Fibroblast of skin of left quadriceps (primary cell): ENCODE data around the gene TMA7.

Experiments used
- DNase-seq, 2 experiments: peaks; one replicate each; pipeline ENCODE4 v3.0.0-alpha.2; 2013; ENCODE audit warnings: low read depth in 2 of 2

TMA7 gene

DNA sequence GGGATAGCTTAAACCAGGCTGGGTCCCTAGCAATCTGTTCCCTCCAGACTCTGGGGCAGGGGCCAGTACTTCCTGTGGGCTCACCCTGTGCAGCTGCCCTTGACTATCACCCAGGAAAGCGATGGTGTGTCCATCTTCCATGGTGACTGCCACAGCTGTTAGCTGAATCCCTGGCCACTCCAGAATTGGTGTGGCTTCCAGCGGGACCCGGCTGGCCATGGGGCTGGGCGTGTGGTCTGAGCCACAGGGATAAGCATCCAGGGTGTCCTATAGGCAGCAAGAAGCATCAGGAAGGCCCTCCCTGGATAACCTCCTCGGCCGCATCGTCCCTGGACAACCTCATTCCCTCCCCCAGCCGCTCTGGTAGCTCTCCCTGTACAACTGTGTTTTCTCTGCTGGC is 17.4 kb upstream of the TMA7 start:
- DNase-seq = no peak

DNA sequence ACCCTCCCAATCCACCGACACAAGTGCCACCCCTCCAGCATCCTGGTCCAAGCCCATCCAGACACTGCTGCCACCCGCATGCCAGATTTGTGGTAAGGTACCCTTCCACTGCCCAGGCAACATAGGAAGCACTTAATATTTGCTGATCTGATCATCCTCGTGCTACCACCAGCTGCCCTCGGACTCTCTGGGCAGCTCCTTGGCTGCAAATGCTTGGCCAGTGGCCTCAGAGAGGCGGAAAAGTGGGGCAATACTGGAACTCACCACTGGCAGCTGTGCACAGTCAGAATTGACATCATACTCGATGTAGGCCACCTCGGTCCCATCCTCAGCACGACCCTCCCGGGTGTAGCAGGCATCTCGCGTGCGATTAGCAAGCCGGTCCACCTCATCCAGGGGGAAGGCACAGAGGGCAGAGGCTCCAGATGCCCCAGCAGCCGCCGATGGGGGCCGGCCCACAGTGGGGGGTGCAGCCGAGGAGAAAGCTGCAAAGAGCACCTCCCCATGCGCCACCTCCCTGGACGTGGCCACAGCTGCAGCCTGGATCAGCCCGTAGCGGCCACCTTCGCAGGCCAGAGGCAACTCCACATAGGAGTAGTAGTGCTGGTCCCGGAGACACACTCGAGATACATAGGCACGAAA is 16.7 kb upstream of the TMA7 start:
- no peak for DNase-seq

DNA sequence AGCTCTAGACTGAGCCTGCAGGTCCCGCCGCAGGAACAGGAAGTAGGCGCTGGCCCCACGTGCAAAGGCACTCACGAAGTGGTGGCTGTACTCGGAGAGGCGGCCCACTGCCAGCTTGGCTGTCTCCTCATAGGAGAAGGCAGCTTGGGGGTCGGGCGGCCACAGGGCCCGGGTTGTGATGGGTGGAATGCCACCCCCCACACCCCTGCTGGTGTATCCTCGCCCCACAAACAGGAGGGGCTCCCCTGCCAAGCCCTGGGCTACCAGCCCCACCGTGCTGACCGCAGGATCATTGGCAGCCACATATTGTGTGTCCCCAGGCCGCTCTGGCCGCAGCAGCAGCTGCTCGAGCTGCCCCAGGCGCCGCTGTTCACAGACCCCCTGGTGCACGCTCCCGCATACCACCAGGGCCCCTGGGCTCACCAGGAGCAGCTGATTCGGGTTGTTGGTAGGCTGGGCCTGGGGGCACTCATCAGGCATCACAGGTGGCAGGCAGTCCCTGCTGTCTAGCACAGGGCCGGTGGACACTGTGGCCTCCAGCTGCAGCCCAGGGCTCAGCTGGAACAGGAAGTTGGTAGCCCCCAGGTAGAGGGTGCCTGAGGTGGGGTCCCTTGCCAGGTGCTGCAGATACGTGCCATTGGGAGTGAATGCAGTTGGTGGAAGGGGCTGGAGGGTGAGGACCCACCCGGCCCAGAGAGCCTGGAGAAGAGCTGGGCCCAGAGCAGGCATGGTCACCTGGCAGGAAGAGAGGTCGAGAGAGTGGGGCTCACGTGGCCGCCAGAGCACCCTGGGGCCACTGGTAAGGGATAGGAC is 16.0 kb upstream of the TMA7 start:
- DNase-seq = no peak

DNA sequence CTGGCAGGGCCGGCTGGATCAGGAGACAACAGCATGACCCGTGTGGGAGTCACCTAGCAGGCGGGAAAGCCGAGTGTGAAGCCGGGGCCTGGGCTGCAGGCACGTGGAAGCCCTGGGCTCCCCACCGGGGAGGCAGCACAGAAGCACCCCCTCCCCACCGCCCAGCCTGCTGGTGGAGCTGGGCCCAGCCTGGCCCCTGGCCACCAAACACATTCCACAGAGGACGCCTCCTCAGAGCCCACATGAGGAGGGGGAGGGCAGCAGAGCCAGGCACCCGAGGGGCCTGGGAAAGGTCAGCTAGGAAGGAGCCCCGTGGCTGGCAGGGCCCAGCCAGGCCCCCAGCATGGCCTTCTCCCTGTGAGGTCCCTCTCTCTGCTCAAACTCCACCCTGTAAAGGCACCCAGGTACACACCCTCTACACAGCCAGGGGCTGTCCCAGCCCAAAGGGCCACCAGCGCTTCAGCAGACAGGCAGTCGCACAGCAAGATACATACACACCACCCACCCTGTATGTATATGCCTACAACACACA is 14.7 kb upstream of the TMA7 start:
- no peak for DNase-seq

DNA sequence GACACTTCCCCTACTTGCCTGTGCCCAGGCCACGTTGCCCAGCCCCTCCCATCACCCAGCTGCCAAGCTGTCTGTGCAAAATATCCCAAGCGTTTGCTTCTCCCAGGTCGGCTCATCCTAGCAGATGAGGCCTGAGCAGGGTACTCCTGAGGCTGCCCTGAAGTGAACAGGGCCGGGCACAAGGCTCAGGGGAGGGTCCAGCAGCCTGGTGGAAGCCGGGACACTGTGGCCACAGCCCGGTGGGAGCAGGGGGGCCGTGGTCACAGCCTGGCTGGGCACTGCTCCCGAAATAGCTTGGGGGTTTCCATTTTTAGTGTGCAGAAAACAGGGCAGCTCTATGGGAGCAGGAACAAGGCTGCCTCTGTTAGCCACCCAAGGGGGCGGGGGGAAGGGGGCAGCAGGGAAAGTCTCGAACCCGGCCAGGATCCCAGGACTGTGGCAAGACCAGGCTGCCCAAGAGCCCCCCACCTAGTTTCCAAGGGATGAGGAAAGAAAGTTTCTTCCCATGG is 13.6 kb upstream of the TMA7 start:
- DNase-seq = no peak

DNA sequence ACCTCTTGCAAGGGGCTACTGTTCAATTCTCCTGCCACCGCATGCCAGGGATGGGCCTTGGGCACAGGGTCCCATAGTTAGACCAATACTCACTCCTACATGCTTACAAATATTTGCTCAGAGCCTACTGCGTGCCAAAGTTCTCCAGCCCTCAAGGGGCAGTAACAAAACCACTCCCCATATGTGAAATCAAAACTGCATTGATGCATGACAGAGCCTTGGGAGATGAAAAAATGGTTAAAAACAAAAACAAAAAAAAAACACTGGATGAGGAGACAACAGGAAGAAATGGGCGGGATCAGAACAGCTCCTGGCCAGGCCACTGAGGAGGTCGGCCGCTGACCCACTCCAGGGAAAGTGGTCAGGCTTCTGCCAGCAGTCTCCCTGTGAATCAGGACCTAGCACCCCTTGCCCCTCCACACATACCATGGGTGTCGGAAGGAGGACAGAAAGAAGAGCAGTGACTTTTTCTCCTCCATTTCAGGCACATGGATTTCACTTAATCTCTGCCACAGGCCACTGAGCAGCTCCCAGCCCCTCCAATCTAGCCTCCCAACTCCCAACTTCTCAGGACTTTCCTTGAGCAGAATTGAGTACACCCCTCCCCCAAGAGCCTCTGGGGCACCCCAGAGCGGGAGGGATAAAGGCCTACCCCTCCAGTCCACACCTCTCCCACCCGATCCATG is 13.0 kb upstream of the TMA7 start:
- no peak for DNase-seq

DNA sequence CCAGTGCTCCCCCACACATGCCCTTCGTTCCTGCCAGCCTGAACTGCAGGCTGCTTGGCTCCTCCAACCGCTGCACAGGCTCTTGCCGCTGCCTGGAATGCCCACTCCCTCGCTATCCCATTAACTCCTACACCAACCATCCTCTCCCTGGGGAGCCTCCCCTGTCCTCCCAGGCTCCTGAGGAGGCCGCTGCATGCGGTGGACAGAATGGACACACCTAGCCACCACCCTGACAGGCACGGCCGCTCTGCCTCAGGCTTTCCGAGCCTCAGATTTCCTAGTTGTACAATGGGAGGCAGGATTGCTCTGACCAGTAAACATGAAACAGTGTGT is 12.5 kb upstream of the TMA7 start:
- DNase-seq = no peak

DNA sequence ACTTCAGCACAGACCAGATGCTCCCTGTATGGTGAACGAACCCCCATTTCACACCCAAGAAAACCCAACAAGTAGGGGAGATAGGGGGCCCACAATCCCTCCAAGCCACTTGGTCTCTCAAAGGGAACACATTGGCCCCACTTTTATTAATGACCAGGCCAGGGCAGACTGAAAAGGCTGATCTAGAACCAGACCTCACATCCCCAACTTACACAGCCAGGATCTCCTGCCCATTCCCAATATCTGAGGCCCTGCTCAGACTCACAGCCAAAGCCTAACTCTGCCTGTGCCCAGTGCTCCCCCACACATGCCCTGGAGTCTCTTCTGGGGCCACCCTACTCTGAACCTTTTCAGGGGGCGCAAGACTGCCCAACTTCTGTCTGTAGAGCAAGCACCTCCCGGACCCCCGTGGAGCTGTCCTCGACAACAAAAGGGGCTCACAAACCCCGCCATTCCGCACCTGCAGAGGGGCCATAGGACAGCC is 11.9 kb upstream of the TMA7 start:
- DNase-seq = no peak

DNA sequence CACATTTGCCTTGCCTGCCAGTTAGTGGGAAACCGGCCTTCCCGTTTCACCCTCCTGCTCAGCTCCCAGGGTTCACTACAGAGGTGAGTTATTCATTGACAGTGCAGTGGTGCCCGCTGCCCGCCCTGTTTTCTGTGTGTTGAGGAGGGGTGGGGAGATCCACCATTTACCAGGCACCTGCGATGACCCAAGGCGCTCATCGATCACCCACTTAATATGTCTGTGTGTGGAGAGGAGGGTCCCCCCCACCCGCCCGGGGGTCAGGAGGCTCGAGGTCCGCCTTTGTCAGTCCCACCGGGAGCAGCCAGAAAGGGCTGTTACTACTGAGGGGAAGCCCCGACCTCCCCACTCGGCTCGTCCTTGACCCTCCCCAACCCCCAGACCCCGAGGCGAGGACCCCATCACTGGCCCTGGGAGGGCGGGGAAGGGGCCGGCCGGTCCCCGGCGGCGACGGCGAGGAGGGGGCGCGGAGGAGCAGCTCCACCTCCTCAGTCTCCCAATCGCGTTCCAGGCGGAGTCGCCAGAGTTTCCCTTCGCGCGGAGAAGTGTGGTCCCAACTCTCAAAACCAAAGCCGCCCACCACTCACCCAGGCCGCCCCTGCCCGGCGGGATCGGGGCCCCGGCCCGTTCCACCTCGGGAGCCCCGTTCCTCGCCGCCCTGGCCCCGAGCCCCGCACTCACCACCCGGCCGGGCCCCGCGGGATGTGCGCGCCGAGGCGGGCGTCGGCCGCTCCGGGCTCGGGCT is 11.3 kb upstream of the TMA7 start:
- no peak for DNase-seq

DNA sequence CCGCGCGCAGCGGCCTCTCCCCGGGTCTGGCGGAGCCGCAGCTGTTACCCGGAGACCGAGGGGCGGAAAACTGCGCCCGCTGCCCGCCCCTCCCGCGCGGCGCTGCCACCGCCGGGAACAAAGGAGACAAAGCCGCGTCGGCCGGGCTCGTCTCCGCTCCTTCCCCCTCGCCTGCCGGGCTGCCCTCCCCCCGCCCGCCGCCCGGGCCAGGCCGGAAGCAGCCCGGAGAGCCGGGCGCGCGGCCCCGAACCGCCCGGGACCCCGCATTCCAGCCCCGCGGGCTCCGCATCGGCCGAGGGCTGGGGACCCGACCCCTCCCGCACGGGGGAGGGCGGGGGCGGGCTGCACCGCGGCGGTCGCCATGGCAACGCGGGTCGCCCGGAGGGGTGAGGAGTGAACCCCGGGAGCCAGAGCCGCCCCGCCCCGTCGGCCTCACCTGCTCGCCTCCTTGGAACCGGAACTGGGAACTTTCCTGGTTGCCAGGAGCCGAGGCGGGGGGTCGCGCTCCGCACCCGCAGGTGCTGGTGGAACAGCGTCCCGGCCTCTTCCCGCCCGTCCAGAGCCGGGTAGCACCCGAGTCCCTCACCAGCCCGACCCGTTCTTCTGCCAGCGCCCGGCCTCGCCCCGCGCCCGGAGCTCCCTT is 10.6 kb upstream of the TMA7 start:
- no peak for DNase-seq

DNA sequence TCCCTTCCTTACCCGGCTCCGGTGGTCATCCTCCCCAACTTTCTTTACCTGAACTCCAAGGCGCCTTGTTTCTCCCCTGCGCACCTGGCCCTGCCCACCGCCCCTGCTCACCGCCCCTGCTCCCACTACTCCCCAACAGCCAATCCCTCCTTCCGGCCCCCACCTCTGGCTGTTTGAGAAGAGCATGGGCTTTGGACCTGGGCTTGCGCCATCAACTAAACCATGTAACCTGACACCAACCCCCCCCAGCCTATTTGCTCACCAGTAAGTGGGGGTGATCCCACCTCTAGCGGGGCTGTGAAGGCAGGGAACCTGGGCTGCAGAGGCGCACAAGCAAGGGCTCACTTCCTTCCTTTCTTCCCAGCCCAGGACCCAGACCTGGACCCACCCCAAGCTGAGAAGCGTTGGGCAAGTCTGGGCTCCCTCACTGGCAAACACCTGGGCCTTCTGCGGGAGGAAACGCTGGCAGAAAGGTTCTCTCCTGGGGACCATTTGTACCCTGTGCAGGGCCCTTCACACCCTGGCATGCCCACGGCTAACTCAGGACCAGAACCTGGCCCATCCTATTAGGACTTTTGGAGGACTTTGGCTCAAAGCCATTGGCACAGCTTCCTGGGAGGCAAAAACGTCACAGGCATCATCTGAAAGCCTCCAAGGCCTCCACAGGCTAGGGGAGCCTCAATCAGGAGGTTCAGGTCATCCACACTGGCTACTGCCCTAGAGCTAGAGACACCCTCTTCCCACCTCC is 9.9 kb upstream of the TMA7 start, which contains the start of gene PLXNB1:
TSS of gene PLXNB1 (minus strand) at position 127 of the 748 bp plus-strand sequence. CDS start 5,475 bp downstream, outside the sequence.
- DNase-seq = peak; percentile 31

DNA sequence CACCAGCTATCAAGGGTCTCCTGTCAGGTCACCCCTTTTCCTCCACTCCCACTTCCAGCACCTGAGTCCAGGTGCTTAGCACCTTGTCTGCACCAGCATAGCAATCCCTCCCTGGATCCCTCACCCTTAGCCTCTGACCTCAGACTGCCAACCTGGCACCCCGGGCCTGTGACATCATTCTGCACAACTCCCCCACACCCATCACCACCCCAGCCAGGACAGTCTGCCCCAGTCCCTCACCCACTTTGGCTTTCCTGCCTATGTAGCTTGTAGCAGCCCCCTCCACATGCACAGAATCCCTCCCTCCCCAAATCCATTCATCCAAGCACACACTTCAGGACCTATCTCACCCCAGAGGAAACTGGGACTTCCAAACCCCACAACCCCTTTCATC is 9.4 kb upstream of the TMA7 start:
- no peak for DNase-seq

DNA sequence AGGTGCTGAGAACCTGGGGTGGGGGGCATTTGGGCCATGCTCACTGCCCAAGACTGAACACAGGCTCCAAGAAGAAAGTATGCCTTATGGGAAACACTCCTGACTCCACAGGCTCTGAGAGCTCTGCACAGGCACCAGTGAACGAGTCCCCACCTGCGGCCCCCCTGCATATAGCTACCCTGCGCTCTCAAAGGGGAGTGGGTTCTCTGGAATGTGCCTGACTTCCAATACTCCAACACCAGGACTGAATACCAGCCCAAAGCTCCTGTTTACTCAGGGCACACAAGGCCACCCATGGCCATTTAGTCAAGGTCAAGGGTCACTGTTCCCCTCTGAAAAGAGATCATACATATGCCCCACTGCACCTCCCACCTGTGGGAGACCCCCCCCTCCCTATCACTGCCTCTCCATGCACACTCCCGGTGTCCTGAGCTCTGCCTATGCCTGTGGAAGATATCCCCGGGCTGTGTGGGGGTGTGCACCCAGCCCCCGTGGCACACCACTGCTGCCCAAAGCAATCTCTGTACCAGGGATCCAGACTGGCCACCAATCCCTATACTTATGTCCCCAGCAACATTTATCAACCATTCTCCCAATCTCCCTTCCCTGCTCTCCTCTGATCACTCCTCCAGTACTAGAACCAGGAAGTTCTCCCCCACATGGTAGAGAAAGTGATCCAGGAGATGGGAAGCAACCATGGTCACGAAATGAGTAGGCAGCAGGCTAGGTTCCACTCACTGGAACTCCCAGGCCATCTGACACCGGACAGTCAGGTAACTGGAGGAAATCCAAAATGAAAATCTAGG is 8.6 kb upstream of the TMA7 start:
- DNase-seq = no peak

DNA sequence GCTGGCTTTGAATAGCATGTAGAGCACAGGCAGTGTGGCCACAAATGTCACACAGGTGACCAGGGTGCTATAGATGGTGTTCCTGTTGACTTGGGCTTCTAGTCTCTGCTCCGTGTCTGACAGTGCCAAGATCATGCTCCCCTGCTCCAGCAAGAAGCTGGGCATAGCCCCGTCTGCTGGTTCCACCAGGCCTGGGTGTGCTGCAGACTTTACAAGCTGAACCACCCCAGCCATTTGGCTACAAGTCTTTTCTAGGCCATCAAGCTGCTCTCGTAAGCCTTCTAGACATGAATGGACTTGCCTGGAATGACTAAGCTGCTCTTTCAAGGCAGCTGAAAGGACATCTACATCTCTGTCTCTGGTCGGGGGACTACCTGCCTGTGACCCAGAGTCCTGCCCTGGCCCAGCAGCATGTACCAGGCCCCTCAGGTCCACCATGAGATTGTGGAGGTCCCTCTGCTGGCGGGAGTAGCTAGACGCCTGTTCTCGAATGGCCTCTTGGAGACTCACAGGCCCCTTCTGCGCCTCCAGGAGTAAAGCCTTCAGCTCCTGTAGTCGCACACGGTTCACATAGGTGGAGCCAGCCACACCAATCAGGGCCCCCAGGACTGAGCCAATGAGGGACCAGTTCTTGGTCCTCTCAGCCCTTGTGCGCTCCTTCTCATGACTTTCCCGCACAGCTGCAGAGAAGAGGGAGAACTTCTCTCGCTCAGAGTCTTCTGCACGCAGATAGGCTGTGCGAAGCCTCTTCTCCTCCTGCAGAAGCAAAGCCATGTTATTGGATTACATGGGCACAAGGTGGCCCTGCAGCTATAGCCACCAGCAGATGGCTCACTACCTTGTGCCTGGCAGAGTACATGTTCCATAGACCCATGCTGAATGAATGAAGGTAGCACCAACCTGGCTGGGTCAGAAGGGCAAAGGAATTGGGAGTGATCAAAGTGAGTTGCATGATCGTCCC is 7.4 kb upstream of the TMA7 start:
- no peak for DNase-seq

DNA sequence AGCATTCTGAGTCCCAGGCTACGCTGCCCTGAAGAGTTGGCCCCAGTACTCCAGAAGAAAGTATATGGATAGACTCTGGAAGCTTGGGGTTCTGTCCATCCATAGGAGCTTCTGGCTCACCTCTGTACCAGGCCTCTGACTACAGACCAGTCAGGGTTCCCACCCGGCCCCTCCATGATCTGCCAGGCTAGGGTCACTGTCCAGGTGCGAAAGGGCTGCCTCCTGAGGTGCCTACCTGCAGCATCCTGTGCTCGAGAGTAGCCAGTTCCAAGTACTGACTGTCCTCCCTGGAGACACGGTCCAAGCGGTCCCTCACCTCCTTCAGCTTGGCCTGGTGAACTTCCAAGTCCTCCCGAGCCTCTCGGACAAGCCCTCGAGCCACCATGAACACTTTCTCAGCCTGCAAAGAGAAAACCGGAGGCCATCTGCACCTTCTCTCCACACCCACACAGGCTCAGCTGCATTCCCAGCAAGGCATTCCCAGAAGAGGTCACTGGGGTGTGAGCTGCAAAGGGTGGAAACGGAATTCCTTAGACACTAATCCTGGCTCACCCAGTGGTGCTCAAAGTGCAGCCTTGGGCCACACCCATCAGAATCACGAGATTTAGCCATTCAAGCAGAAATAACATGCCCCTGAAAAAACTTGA is 6.5 kb upstream of the TMA7 start:
- DNase-seq = no peak

DNA sequence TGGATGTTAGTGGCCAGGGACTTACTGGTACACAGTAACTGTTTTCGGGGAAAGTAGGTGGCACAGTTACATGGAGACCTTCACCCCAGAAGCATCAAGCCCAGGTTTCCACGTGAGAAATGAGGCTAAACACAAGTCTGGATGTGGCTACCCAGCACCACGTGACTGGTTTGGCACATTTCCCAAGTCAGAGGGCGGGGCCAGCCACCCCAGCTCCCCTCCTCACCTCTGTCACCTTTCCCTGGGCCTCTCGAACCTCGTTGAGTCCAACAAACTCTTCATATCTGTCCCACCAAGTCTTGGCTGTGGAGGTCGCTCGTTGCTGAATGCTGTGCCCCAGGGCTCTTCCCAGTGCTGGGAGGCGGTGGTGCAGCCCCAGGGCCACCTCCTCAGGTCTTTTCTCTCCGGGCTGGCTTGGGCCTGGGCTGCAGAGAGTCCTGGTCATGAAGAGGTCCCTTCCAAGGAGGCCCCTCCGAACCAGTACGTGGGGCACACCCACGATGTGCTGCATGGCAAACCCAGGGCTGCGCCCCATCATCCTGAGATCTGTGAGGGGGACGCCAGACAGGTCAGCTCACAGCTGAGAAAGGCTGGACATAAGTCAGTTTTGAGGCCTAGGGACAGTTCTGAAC is 5.3 kb upstream of the TMA7 start:
- DNase-seq = no peak

DNA sequence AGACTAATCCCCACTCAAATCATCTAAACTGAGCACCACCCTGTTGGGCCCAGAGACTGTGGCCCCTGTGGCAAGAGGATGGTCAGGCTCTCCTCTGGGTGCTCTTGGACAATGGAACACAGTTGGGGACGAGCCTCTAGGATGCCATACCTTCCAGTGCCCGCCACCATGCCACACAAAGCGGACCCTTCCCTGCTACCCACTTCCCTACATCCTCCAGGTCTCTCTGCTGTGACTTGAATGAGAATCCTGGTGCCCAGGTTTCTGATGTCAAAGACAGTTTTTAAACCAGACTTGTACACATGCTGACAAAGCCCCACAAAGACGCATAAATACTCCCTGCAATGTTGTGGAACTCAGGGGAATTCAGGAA is 4.8 kb upstream of the TMA7 start:
- DNase-seq = no peak
